ENCODE data around the gene SMARCD1.

The SMARCD1 gene

GRCh38 chr12:50104417-50105366 lies 19.6 kb downstream of the SMARCD1 start:
- no peak for DNase-seq (ENCODE audit: low read depth)

GRCh38 chr12:50105913-50106450 lies 20.8 kb downstream of the SMARCD1 start:
- DNase-seq (ENCODE audit: low read depth), result no peak

DNA sequence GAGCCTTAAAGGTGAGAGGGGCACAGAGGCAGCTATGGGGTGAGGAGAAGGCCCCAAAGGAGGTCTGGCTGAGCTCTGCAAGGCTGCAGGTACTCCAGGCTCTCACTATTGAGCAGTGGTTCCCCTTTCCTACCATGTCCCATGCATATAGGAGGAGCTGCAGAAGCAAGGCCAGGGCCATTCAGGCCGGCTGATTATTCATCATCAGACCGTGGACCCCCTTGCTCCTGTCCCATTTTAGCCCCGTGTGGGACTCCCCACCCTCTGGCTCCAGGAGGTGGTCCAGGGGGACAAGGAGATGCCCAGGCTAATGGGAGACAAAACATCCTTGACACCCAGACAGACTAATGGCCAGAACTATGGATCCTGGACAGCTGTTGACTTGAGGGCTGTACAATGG lies 21.8 kb downstream of the SMARCD1 start:
- DNase-seq (ENCODE audit: low read depth), result no peak

GRCh38 chr12:50107416-50108268 lies 22.5 kb downstream of the SMARCD1 start:
- no peak for DNase-seq (ENCODE audit: low read depth)

- DNase-seq (ENCODE audit: low read depth), result no peak
Measured at GRCh38 chr12:50109319-50109718, 24.2 kb downstream of the SMARCD1 start.

GRCh38 chr12:50110127-50110761 lies 25.1 kb downstream of the SMARCD1 start:
- DNase-seq (ENCODE audit: low read depth), result no peak

DNA sequence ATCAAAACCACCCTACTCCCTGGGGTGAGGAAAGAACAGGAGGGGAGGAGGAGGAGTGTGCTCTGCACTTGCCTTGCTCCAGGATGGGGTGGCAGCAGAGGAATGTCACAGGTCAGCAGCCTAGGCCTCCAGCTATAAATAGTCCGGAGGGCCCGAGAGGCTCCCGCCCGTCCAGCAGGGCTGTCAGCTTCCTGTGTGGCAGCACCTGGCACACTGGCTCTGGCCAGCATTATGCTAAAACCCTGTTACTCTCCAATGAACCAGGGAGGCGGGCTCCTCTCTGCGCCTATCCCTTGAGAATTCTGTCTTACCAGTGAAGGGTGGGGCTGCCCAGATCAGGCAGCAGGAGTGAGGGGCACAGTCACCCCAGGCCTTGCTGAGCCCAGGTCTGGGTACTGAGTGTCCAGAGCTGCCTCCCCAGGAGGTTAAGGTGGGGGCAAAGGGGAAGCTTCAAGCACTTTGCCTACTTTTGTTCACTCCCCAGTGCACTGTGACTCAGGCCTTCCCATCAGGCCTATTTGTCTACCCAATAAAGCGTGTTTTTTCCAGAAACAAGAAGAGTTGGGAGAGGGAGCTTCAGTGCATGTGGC lies 25.7 kb downstream of the SMARCD1 start:
- DNase-seq (ENCODE audit: low read depth), result no peak

DNA sequence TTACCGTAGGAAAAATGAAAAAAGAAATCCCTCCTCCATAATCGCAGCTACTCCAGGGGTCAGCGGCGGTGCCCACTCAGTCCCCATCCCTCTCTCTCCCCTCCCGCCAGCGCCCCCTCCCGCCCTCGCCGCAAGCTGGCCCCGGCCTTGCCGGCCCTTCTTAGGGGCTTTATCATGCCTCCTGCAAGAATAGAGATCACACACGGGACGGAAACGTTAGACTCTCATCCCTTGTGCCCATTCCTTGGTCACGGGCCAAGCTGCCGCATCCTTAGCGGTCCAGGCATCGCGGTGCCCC lies 26.2 kb downstream of the SMARCD1 start:
- no peak for DNase-seq (ENCODE audit: low read depth)

DNA sequence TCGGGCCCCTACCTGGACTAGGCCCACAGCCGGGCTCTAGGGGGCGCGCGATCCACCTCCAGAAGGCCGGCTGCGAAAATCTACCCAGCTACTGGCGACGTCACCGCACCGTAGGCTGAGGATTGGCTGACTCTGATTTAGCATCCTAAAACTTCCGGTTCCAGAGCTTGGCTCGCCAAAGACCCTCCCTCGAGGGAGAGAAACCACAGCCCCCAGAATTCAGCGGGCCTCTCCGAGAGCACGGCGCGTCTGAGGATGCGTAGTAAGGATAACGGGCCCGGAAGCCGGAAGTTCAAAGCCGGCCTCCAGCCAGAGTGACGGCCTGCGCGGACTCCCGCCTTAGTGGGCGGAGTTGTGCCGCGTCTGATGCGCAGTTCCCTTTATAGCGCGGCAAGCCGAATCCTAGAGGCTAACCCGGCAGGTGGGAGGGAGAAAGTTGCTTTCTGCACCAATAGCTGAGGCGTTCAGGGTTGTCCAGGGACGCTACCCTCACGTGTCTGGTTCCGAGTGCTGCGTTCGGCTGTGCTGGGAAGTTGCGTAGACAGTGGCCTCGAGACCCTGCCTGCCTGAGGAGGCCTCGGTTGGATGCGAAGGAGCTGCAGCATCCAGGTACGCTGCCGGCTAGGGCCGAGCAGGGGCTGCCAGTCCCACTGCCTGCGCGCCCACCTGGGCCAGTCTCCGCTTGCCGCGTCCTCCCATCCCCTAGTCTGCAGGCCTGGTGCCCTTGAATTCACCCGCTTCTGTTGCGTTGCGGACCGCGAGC lies 26.7 kb downstream of the SMARCD1 start, which contains the start of gene COX14:
Gene COX14 (plus strand): TSS at position 544 of the 763 bp plus-strand sequence. CDS start 7,808 bp downstream, outside the sequence.
- peak; percentile 99 for DNase-seq (ENCODE audit: low read depth)

DNA sequence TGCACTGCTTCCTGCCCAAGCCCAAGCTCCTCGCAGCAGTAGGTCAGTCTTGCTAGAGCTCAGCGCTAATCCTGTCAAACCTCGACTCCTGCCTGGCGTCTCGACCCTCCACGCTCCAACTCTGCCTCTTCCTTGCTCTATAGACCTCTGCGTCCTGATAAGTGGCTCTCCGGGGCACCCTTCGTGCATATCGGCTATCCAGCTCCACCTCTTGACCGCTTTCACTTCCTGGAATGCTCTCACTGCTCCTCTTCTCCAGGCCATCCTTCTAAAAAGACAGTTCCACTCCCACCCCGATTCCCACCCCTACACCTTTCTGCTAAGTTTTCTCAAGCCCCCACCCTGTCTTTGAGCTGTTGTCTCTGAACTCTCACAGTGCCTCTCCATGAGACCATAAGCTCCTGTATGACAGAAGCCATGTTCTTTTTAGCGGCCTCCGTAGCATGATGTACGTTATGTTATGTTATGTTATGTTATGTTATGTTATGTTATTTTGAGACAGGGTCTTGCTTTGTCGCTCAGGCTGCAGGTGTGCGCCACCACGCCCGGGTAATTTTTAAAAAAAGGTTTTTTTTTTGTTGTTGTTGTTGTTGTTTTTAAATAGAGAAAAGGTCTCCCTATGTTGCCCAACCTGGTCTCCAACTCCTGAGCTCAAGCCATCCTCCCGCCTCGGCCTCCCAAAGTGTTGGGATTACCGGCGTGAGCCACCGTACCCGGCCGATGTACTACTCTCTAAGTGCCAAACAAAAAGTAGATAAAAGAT lies 27.5 kb downstream of the SMARCD1 start:
- no peak for DNase-seq (ENCODE audit: low read depth)

GRCh38 chr12:50117057-50117622 lies 32.0 kb downstream of the SMARCD1 start:
- DNase-seq (ENCODE audit: low read depth), result no peak

DNA sequence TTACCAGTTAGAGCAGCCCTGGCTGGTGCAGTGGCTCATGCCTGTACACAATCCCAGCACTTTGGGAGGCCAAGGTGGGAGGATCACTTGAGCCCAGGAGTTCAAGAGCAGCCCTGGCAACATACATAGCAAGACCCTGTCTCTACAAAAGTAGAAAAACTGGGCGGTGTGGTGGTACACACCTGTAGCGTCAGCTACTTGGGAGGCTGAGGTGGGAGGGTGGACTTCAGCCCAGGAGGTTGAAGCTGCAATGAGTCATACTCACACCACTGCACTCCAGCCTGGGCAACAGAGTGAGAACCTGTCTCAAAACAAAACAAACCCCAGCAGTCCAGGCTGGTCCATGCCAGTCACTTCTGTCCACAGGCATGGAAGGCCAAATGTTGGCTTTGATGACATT lies 34.2 kb downstream of the SMARCD1 start:
- no peak for DNase-seq (ENCODE audit: low read depth)

GRCh38 chr12:50120521-50120920 lies 35.4 kb downstream of the SMARCD1 start:
- DNase-seq (ENCODE audit: low read depth), result no peak

GRCh38 chr12:50120953-50121352 lies 35.8 kb downstream of the SMARCD1 start:
- DNase-seq (ENCODE audit: low read depth), result no peak

GRCh38 chr12:50121641-50122040 lies 36.5 kb downstream of the SMARCD1 start:
- DNase-seq (ENCODE audit: low read depth), result no peak

GRCh38 chr12:50123203-50123602 lies 38.1 kb downstream of the SMARCD1 start:
- no peak for DNase-seq (ENCODE audit: low read depth)

DNA sequence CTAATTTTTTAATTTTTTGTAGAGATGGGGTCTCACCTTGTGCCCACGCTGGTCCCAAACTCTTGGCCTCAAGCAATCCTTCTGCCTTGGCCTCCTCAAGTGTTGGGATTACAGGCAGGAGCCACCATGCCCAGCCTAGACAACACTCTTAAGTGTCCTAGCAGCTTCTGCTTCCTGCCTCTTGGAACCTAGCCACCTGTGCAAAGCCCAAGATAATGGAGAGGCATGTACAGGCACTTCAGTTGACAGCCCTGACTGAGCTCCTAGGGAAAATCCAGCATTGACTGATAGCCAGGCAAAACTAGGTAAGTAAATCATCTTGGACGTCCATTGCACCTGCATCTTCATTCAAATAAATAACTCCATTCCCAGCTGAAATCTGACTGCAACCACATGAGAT lies 42.4 kb downstream of the SMARCD1 start:
- DNase-seq (ENCODE audit: low read depth), result no peak

- no peak for DNase-seq (ENCODE audit: low read depth)
Measured at GRCh38 chr12:50129290-50129689, 44.1 kb downstream of the SMARCD1 start.

DNA sequence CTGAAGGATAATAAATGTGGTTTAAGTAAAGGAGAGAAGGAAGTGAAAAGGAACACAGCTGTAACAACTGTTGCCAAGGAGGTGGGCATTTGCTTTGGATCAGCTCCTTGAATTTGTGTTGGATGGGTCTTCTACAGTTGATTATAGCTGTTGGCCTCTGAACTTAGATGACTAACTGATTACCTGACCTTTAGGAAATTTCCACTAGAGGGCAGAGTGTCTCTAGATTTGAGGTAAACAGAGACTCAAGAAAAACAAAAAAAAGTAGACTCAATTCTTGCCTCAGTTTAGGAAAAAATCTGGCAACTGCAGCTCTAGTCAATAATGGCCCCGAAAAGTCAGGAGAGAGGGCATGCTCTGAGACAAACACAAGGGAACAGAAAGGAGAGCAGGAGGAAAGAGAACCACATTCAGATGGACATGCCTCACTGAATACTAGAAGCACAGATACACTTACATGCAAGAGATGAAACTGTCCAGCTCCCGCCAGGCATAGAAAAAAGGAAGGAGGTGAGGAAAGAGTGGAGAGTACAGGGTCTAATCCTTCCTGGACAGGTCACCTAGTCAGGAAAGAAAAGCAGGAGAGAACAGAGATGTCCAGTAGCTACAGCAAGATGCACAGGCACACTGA lies 47.5 kb downstream of the SMARCD1 start:
- DNase-seq (ENCODE audit: low read depth), result no peak
